Bone marrow (tissue), 2 donors: ENCODE measurements around the gene EXT2.

ENCODE experiments used
- DNase-seq, 2 donors: peaks; one replicate each; lab custom pipeline; 2025; lab: John Stamatoyannopoulos, UW

The EXT2 gene

DNA sequence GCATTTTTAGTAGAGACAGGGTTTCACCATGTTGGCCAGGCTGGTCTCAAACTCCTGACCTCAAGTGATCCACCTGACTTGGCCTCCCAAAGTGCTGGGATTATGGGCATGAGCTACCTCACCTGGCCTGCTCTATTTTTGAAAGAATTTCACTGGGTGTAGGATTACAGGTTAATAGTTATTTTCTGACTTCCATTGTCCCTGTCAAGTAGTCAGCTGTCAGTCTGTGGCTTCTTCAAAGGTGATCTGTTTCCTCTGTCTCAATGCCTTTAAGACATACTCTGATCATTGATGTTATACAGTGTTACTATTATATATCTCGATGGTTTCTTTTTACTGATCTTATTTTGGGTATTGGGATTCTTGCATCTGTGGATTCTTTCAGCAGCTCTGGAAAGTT, 10.1 kb upstream of the EXT2 start:
- no peak for DNase-seq

DNA sequence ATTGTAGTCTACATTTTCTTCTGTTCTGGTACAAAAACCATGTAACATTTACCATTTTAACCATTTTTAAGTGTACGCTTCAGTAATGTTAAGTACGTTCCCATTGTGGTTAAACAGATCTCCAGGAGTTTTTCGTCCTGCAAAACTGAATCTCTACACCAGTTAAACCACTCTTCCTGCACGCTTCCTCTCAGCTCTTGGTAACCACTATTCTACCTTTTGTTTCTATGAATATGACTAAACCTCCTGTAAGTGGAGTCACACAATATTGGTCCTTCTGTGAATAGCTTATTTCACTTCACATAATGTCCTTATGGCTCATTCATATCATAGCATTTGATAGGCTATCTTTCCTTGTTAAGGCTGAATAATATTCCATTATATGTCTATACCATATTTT, 7.1 kb upstream of the EXT2 start:
- DNase-seq, result no peak

DNA sequence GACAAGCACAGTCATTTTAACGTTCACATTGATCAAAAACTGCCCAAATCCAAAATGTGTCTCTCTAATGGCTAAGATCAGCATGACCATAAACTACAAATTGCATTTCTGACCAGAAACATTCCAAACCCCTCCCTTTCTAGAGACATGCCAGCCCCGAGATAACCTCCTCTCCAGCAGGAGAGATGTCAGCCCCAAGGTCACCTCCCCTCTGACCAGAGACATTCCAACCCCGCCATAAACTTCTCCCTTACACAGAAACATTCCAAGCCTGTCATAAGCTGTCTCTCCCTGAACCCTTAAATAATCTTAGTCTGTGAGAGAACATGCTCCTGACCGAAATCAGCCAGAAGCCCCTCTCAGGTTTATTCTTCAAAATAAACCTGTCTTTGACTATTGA, 6.6 kb upstream of the EXT2 start:
- no peak for DNase-seq

DNA sequence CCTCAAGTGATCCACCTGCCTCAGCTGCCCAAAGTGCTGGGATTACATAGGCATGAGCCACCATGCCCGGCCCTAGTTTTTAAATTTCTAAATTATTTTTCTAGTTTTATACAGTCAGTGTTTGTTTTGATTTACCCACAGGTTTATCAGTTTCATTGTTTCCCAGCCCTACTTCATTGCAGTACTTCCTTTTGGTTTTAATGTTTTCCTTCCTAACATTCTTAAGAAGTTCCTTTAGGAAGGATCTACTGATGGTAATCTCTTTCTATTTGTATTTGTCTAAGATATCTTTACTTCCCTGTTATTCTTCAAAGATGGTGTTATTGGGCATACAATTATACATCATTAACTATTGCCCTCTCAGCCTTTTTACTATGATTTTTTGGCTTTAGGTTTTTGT, 4.9 kb upstream of the EXT2 start:
- no peak for DNase-seq

DNA sequence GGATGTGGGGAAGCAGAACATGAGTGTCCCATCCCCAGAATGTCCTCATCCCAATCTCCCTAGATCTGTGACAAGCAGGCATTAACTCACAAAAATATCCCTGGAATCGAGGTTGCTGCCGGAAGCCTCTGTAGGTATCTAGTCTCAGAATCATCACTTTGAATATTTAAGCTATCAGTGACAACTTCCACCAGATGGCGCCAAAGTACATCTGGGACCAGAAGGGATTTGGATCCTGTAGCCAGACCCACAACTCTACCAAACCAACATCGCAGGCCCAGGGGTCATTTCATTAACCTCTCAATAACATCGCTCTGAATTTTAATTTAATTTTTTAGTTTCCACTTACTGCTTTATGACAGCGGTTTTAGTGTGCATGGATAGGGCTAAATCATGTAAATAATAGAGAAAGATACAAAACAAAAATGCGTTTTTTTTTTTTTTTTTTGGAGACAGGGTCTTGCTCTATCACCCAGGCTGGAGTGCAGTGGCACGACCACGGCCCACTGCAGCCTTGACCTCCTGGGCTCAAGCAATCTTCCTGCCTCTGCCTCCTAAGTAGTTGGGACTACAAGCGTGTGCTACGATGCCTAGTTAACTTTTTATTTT, 1.1 kb upstream of the EXT2 start:
- DNase-seq, result peak; percentile 4 to 44

DNA sequence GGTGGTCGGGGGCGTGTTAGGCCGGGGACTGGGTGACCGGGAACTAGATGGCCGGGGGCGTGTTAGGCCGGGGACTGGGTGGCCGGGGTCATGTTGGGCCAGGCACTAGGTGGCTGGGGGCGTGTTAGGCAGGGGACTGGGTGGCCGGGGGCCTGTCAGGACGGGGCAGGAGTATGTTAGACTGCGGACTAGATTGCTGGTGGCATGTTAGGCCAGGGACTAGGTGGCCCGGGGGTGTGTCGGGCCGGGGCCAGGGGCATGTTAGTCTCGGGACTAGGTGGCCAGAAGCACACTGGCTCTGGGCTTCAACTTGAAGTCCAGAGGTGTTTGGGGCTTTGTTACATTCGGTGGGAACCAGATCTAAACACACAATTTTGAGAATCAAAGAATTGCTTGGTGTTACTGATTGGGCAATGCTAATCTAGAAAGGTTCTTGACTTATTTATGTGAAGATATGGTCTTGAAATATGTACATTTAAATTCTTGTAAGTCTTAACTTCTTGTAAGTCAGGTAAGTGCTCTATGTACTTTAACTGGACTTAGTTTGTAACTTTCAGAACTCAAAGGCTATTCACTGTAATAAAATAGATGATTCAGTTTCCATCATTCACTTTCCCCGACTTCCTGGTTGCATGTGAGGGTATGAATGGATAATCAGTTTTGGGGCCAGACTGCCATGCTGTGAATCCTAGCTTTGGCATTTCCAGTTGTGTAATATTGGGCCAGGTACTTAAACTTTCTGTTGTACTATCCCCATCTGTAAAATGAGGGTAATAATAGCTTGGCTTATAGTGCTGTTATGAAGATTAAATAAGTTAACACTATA, 1.1 kb downstream of the EXT2 start:
- DNase-seq, result no peak

DNA sequence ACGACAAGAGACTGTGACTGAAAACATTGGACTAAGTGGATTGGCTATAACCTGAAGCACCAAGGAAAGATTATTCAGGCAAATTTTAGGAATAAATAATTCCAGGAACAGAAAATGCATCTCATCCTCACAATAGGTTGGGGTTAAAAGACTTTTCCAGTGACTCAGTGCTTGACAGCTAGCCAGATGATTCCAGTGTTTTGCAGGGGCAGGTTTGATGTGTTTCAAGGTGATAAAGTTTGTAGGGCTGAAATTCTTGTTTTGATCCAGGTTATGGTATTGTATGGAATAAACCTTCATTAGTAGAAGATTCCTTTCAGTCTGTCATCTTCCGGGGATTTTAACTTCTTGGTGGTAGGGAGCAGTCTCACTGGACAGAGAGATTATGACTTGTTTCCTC, 2.3 kb downstream of the EXT2 start:
- no peak for DNase-seq

DNA sequence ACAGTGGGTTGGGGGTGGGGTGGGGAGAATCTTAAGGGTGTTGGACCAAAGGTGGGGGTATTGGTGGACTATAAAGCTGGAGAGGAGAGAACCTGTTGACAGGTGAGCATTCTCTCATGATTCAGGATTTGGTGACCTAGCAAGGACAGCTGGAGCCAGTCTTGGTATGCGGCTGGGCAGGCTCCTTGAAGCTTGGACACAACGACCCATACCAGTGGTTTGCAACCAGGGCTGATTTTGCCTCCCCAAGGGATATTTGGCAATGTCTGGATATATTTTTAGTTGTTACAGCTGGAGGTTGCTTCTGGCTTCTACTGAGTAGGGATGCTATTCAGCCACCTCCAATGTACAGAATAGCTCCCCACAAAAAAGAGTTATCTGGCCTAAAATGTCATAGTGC, 5.6 kb downstream of the EXT2 start:
- no peak for DNase-seq

DNA sequence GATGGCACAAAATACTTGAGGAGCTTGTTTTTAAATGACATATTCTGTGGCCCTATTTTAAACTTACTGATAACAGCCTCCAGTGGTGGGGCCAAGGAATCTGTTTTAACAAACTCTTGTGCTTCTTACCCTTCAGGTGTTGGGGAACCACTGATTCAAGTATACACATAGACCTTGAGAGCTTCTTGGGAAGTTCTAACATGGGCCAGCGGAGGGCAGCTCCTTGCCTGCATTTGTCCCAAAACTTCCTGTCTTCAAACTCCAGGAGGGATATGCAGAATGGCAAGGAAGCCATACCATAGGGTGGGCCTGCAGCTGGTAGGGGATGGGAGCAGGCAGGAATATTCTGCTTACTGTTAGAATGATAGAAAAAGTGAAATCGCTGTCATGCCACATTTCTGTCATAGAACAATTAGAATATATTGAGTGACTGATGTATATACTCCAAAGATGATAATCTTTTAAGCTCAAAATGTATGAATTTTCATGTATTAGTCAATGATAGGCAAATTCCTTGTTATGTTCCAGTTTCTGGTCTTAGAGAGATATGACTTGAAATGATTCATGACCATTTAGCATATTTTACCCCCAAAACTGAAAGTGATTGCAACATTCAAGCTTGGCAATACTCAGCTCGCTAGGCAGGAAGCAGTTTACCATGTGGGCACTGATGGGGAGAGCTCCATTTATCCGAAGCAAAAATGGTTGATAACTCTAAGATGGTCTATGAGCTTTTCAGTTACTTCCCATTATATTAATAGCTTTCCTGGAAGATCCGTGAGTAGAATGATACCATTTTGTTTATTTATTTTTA, 9.2 kb downstream of the EXT2 start:
- peak in 1 of 2 donors; percentile 61 for DNase-seq

DNA sequence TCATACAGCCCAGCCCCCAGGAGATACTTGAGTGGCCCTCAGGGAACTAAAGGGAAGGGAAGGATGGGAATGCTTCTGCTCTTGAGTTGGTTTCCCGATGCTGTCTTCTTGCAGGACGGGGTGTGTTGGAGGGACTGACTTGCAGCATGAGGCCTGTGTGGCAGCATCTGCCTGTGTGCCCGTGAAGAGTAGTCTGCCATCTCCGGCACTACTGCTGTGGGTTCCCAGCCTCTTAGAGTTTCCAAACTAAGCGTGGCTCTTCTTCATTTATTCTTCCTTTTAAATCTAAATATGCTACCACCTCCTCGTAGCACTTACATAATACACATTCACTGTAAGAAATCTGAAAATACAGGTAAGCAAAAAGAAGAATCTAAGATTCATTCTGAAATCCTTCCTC, 12.8 kb downstream of the EXT2 start:
- no peak for DNase-seq

DNA sequence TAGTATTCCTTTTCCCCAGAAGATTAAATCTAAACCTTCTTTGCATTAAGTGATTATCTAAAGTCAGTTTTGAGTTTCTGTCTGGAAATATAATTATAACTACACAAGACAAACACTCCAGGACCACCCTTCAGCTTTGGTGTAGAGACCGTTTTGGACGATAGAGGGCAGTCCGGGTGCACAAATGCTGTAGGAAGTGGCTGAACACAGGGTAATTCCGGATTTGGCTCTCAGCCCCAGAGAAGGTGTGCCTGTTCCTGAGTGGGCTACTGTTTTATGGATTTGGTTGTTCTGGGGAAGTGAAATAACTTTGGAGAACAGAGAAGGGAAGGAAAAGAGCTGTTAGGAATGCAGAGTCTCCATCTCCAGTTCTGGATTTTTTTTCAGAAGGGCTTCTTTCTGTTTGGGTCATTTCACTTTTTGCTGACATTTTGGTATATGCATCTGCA, 14.8 kb downstream of the EXT2 start:
- peak in 1 of 2 donors; percentile 40 for DNase-seq

DNA sequence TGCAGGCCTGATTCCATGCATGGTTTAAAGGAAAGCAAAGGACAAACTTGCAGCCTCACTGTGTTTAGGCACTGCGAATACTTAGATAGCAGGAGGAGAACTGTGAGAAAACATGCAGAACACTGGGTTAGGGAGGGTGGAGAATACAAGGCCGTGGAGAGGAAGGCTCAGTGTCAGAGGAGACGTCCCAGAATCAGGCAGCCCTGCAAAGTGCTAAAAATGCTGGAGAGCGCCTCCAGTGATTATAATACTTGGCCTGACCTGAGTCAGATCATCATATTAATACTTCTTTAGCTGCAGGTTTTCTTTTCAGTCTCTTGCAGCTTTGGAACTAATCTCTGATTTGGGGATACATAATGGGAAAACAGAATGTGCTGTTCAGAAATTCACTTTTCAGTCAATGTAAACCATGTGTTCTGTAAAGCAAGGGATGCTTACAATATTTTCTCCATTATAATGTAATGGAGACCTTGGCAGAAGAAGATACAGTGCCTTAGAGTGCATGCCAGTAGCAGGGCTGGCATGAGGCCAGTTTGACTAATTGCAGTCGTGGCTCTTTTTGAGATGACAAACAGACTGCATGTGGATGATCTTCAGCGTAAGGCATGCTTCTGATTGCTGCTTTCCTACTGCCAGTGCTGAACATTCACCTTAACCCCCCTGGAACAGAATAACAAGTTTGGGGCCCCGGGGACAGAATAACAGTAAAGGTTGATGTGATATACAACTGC, 16.8 kb downstream of the EXT2 start:
- DNase-seq, result no peak

DNA sequence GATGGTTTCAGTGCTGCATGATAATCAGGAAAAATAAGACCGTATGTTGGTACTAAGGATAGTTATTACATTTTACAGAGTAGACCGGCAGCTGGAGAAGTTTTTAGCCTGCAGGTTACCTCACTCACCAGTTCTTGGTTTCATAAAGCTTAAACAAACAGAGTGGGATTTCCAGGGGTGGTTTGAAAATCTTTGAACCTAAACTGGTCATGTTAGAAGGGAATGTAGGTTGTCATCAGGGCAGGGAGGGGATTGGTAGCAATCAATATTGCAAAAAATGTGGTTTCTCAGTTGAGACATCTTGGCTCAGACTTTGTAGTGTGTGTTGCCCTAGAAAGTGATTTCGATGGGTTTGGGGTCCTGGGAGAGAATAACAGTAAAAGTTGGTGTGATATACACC, 17.5 kb downstream of the EXT2 start:
- DNase-seq, result no peak

DNA sequence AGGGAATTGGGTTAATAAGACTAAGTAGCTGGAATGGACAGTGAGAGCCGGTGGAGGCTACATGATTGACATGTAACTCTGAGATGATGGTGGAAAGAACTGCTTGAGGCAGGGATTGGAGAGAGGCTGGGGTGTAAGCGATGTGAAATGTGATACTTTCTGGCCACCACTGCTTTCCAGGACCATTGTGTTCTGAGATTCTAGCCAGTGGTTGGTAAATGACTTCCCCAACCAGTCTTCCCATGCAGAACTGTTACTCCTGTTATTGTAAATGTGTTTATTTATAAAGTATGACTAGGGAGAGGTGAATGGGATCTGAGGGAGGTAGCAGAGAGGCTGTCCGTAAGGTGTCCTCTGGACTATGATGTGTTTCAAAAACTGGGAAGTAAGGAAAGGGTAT, 18.1 kb downstream of the EXT2 start:
- DNase-seq, result no peak

DNA sequence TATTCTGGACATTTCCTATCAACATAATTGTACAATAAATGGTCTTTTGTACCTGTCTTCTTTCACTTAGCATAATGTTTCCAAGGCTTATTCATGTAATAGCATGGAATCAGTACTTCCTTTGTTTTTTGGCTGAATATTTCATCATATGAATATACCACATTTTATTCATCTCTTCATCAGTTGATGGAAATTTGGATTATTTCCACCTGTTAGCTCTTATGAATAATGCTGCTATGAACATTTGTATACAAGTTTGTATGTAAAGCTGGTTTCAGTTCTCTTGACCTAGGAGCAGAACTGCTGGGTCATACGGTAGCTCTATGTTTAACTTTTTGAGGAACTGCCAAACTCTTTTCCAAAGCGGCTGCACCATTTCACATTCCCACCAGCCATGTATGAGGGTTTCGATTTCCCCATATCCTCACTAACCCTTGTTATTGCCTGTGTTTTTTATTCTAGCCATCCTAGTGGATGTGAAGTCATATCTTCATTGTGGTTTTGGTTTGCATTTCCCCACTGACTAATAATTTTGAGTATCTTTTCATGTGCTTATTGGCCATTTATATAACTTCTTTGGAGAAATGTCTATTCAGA, 20.9 kb downstream of the EXT2 start:
- no peak for DNase-seq

DNA sequence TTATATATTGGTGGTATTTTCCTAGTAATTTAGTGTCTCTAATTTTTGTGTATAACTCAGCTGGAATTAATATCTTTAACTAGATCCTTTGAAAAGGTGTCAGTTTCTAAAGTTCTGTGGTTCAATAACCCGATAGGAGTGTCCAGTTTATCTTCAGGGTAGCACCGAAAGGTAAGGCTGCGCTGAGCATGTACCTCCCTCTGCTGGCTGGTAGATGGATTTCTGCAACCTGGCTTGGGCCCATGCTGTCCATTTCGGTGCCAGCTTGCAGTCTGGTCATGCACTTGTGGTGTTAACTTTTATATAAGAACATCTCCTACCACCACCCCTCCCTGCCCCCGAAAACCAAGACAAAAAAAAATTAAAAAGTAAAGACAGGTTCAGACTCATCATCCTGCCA, 24.7 kb downstream of the EXT2 start:
- DNase-seq, result no peak

DNA sequence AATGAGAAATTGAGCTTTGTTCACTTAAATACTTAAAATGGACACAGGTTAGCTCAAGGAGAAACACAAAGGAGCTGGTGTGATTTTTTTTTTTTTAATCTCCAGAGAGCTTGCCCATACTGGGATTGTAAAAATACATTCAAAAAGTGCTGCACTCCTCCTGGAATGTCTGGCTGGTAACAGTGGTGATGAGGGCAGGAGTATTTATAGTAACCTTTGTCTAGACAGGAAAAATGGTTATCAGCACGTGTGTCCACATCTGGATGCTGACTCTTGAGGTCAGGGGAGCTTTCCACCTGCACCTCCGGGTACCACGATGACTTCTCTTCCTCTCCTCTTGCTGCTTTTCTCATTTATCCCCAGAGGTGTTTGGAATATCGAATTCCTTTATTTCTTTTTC, 30.1 kb downstream of the EXT2 start:
- no peak for DNase-seq

DNA sequence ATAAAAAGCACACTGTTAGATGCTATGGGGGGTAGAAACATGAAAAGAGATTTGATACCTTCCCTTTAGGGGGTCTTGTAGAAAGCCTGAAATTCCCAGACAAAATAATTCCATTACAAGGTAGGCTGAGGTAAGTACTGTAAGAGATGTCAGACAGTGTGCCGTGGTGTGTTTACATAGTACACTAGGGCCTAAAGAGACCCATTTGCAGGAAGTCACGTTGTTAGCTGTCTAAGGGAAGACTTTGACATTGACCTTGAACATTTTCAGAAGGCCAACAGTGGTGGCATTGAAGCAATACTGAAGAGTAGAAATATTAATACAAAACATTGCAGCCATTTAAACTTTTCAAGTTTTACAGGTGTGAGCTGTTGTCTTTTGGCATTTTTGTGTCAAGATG, 30.8 kb downstream of the EXT2 start:
- DNase-seq, result no peak

DNA sequence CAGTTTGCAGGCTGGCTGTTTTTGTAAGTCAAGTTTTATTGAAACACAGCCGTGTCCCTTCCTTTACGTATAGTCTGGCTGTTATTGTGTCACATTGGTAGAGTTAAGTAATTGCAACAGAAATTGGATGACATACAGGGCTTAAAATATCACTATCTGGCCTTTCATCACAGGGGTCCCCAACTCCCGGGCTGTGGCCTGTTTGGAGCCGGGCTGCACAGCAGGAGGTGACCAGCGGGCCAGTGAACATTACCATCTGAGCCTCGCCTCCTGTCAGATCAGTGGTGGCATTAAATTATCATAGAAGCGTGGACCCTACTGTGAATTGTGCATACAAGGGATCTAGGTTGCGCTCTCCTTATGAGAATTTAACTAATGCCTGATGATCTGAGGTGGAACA, 31.7 kb downstream of the EXT2 start:
- DNase-seq, result no peak

DNA sequence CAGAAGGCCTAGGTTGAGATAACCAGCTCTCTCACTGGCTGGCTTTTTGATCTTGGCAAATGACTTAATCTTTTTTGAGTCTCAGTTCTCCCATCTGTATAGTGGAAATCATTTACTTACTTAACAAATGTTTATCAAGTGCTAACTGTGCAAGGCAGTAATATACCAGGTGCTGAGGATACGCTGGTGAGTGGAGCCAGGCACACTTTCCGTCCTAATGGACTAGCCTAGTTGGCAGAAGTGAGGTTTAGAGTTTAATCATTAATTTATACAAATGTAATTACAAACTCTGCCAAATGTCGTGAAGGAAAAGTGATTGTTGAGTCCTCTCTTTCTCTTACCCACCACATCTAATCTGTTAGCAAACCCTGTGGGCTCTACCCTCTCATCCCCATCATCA, 33.3 kb downstream of the EXT2 start:
- DNase-seq, result no peak

DNA sequence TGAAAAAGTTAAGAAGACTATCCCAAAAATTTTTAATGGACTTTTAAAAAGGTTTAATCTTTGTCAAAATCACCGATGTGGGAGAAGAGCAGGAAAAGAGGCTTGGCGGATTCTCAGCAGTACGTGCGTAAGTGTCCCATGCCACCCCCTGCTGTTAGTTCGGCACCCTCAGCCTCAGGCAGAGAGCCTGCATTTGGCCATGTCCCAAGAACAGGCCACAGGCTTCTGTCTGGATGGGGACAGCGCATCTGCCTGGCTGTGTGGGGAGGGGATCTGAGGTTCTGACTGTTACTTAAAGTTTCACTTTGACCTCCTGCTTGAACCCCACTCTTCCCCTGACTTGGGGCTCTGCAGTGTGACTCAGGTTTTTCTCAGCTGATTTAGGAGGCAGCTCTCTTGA, 35.3 kb downstream of the EXT2 start:
- DNase-seq, result no peak
